Measurements from ENCODE around the gene PLEKHF1.
A peak's percentile ranks its signal among the peaks of the same experiment; 100 is the strongest.

Gene PLEKHF1

DNA sequence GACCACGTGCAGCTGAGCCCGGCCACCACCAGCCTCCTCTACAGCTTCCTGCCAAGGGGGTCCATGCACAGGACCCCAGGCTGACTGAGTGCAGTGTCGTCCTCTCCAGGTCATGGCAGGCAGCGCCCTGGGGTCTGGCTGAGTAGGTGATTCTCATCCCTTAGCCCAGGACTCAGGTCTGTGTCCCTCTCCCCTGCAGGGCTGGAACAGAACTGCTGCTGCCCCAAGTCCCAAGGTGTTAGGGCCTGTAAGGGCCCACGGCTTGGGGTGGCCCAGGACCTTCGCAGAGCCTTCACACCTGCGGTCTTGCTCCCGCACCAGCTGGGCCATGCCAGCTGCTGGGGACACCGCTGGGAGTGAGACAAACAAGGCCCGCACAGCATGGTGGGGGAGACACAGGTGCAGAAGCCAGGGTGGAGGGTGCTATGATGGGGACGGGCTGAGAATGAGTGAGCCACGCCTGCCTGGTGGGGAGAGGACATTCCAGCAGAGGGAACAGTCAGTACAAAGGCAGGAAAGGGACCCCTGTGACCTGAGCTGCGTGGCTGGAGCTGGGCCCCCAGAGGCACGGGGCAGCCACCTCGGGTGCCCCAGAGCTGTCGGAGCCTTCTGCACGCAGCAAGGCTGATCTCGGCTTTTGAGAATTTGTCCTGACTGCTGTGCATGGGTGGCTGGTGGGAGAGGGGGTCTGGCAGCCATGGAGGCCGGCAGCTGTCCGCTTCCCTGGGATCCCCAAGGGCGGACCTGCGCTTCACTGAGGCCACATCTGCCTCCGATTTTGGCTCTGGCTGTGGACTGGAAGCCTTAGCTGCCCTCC, 11.9 kb downstream of the PLEKHF1 start:
- H3K4me3 Mint-ChIP-seq = no peak overlapping the region
- ATAC-seq (no peak), DNase-seq (no peak)
- no peaks in the 10 kb centered on the region for H3K27me3 Mint-ChIP-seq
- H3K27ac Mint-ChIP-seq = peak overlapping the region in 1 of 2 donors; percentile 77
- H3K4me1 Mint-ChIP-seq = peaks cover 91% of the 10 kb centered on the region
- H3K9me3 Mint-ChIP-seq = no peaks in the 10 kb centered on the region

DNA sequence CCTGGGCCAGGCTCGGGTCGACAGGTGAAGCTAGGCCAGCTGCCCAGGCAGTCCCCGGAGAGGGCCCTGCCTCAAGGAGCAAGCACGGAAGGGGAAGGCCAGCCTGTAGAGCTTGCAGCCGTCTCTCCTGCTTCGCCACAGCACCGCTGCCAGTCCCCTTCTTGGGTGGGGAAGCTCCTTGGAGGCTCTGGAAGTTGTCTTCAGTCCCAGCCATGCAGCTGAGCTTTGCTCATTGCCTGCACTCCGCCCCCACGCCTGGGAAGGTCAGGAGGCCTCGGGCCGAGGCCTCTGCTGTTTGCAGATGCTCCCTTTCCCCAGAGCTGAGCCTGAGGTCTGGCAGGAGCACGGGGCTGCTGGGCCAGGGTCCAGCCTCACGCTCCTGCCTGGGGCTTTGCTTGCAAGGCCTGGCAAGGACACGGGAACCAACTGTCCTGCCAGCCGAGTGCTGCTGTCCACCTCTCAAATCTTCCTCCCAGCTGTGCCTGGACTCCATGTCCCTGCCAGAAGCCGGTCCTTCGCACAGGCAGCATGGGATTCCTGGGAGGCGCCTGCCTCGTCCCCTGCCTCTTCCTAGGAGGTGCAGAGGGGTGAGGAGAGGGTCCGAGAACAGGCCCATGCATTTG, 13.3 kb downstream of the PLEKHF1 start:
- Mint-ChIP-seq H3K4me1 (peaks cover 89% of the 10 kb centered on the region), H3K4me3 (no peak overlapping the region), H3K27me3 (no peaks in the 10 kb centered on the region), H3K9me3 (no peaks in the 10 kb centered on the region), H3K27ac (peak overlapping the region in 1 of 2 donors; percentile 31)
- ATAC-seq (no peak), DNase-seq (no peak)

DNA sequence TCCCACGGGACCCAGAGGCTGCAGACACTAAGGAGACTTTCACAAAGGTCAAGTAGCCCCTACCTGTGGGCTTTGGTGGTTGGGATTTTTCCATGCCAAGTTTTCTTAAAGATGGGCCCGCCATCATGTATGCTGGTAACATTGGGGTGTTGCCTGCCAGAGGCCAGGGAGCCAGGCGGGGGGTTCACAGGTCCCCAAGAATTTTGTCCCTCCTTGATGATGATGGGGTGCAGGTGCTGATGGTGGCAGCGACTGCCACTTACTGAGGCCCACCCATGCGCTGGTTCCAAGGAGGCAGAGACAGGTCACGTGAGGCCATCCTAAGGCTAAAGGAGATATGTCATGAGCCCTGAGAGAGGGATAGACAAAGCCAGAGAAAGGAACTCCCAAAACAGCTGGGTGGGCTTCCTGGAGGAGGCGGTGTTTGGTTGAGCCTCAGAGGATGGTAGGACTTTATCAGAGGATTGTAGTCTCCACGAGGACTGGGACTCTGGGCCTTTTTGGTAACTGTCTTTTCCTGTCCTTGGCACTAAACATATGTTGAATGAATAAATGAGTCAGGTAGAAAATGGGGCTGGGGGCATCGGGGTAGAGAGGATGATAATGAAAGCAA, 14.4 kb downstream of the PLEKHF1 start:
- Mint-ChIP-seq H3K27ac (peak overlapping the region; percentile 27 to 92), H3K27me3 (no peaks in the 10 kb centered on the region), H3K4me1 (peaks cover 87% of the 10 kb centered on the region), H3K4me3 (peak overlapping the region; percentile 67 to 68), H3K9me3 (no peaks in the 10 kb centered on the region)
- DNase-seq (no peak), ATAC-seq (no peak)

DNA sequence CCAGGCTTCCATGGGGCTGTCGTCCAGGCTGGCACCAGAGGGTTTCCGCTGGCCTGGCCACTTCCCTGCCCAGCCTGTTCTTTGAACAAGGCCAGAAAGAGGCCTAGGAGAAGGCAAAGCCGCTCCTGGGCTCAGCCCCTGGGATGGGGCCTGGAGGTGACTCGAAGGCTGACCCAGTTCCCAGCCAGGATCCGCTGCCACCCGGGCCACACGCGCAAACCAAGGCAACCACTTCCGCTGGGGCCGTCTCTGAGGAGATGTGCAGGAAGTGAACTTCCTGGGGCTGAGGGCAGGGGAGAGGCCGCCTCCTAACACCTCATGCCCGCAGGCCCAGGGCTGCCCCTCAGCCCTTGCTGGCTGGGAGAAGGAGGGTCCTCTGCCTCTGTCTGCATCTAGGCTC, 15.2 kb downstream of the PLEKHF1 start:
- H3K9me3 Mint-ChIP-seq = no peaks in the 10 kb centered on the region
- peaks cover 86% of the 10 kb centered on the region for H3K4me1 Mint-ChIP-seq
- no peaks in the 10 kb centered on the region for H3K27me3 Mint-ChIP-seq
- ATAC-seq (peak; percentile 94), DNase-seq (peak; percentile 70 to 88)
- peak overlapping the region; percentile 92 to 95 for H3K27ac Mint-ChIP-seq
- H3K4me3 Mint-ChIP-seq = peak overlapping the region; percentile 64 to 66

DNA sequence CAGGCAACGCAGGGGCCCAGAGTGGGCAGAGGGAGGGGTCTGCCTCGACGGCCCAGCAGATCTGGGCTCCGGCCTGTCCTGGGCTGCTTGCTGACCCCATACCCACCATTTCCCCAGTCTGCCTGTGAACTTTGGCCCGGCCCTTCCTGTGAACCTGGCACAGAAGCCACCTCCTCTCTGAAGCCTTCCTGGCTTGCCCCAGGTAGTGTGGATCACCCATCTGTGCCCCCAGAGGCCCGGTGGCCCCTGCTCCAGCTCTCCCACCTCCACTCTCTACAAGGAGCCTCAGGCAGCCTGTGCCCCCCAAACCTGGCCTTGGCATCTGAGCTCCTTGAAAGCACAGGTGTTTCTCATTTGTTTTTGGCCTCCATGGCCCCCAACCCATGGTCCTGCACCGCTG, 15.7 kb downstream of the PLEKHF1 start:
- Mint-ChIP-seq H3K27me3 (no peaks in the 10 kb centered on the region), H3K4me1 (peaks cover 81% of the 10 kb centered on the region), H3K27ac (peak overlapping the region; percentile 92 to 95), H3K9me3 (no peaks in the 10 kb centered on the region), H3K4me3 (peak overlapping the region; percentile 64 to 66)
- ATAC-seq (peak; percentile 8), DNase-seq (no peak)

DNA sequence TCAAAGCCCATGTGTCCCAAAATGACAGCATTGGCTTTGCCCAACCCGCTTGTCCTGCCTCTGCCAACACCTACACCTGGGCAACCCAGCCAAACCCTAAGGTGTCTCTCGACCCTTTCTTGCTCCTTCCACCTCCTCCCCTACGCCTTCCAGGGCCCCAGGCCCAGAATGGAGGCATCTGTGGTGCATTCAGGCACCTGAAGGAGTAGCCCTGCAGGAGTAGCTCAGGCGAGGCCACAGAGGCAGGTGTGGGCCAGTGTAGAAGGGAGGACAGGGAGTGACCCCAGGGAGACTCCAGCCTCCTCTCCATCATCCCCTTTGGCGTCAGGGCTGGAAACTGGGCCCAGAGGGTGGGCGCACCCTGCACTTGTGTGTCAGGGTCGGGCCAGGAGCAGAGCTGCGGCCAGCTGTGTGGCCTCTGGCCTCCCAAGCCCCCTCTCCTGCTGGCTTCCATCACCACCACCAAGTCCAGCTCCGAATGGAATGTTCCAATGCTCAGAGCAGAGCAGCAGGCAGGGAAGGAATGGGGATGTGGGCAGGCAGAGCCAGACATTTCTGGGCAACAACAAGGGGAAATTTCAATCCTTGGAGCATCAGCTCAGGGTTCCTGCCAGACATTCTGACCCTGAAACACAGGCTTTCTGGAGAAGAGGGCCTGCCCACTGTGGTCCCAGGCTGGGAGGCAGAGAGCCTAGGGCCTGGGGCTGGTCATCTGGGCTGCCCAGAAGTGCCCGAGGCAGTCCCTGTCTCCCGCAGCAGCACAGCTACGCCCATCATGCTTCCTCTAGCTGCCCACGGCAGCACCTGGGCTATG, 16.4 kb downstream of the PLEKHF1 start:
- H3K27ac Mint-ChIP-seq = peak overlapping the region; percentile 92 to 95
- H3K4me1 Mint-ChIP-seq = peaks cover 80% of the 10 kb centered on the region
- no peak for DNase-seq
- peak overlapping the region; percentile 64 to 66 for H3K4me3 Mint-ChIP-seq
- H3K9me3 Mint-ChIP-seq = no peaks in the 10 kb centered on the region
- H3K27me3 Mint-ChIP-seq = no peaks in the 10 kb centered on the region
- no peak for ATAC-seq

DNA sequence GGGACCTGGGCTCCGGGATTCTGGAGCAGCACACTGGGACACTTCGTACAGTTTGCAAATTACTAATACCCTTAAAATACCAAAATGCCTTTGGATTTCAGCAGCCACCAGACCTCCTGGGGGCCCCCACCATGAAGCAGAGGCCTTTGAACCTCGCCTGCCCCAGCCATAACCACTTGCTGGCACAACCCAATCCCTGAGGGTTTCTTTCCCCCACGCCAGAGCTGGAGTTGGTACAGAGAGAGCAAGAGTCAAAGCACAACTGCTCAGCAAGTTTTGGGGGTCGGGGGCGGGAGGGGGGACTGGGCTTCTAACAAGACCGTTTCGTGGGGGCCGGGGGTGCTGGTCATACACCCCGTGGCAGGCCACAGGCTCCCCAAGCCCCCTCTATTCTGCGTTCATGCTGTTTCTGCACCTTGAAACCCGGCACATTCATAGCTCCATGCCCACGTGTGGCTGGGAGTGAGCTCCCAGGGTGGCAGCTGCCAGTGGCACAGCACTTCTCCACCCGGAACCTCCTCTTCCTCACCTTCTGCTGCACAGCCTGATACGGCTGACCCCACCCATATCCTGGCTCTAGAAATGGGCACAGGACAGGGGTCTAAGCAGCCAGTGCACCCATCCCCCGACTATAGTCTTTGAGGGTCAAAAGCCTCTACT, 17.1 kb downstream of the PLEKHF1 start:
- ATAC-seq = no peak
- H3K4me1 Mint-ChIP-seq = peaks cover 79% of the 10 kb centered on the region
- peak overlapping the region in 1 of 2 donors; percentile 34 for H3K27ac Mint-ChIP-seq

DNA sequence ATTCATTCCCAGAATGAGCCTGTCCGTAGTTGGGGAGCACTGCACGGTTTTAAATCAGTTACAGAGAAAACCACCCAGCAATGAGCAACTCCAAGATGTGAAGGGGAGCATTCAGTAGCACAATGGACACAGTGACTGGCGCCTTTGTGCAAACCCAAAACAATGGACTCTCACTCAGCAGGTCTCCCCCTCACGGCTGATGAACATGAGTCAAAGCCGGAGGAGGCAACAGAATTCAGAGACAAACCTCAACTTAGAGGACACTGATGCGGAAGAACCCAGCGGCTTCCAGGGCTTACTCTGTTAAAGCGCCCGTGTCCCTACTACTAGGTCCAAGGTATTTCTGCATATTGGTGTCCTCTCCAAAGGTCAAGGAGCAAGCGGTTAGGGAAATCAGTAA, 17.7 kb downstream of the PLEKHF1 start:
- H3K4me1 Mint-ChIP-seq = peaks cover 79% of the 10 kb centered on the region

More for the DNA sequence above, 17.1 kb downstream of the PLEKHF1 start:
- Mint-ChIP-seq H3K4me3 (no peak overlapping the region), H3K27me3 (no peaks in the 10 kb centered on the region), H3K9me3 (no peaks in the 10 kb centered on the region)
- DNase-seq = no peak

DNA sequence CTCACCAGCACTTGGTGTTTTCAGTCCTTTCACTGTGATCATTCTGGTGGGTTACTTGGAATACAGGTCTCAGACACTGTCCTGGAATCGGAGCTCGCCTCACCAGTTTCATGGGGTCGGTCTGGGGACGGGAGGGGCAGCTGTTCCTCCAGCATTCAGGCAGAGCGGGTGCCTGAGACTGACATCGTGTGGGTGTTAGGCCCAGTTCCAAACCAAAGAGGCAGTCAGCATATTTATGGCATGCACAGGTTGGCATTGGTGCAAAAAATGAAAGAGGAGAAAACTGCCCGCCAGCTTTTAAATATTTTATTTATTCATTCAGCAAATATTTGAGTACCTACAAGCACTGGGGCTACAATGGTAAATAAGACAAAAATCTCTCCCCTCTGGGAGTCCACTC, 20.1 kb downstream of the PLEKHF1 start:
- no peak overlapping the region for H3K4me3 Mint-ChIP-seq
- ATAC-seq (no peak), DNase-seq (no peak)
- H3K4me1 Mint-ChIP-seq = peaks cover 75% of the 10 kb centered on the region
- peaks cover 5 to 7% of the 10 kb centered on the region in 2 donors for H3K9me3 Mint-ChIP-seq
- H3K27me3 Mint-ChIP-seq = no peaks in the 10 kb centered on the region
- no peak overlapping the region for H3K27ac Mint-ChIP-seq

More for the DNA sequence above, 17.7 kb downstream of the PLEKHF1 start:
- H3K4me3 Mint-ChIP-seq = no peak overlapping the region
- ATAC-seq (no peak), DNase-seq (no peak)
- no peaks in the 10 kb centered on the region for H3K9me3 Mint-ChIP-seq
- no peak overlapping the region for H3K27ac Mint-ChIP-seq
- no peaks in the 10 kb centered on the region for H3K27me3 Mint-ChIP-seq

DNA sequence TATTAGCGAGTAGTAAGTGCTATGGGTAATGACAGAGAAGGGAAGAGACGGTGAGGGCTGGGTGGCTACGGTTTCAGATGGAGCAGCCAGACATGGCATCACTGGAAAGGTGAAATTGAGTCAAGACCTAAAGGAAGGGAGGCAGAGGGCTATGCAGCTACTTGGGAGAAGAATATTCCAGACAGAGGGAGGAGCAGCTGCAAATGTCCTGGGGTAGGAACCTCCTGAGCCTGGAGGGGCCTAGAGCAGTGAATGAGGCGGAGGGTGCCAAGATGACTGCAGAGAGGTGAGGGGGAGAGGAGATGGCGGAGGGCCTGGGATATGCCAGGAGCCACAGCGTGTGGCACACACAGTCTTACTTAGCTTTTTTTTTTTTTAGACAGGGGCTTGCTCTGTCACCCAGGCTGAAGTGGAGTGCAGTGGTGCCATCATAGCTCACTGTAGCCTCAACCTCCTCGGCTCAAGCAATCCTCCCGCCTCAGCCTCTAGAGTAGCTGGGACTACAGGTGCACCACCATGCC, 21.1 kb downstream of the PLEKHF1 start:
- peak overlapping the region; percentile 50 to 85 for H3K27ac Mint-ChIP-seq
- H3K4me3 Mint-ChIP-seq = no peak overlapping the region
- DNase-seq (no peak), ATAC-seq (no peak)
- no peaks in the 10 kb centered on the region for H3K27me3 Mint-ChIP-seq
- peaks cover 75% of the 10 kb centered on the region for H3K4me1 Mint-ChIP-seq
- H3K9me3 Mint-ChIP-seq = peaks cover 5 to 7% of the 10 kb centered on the region in 2 donors

DNA sequence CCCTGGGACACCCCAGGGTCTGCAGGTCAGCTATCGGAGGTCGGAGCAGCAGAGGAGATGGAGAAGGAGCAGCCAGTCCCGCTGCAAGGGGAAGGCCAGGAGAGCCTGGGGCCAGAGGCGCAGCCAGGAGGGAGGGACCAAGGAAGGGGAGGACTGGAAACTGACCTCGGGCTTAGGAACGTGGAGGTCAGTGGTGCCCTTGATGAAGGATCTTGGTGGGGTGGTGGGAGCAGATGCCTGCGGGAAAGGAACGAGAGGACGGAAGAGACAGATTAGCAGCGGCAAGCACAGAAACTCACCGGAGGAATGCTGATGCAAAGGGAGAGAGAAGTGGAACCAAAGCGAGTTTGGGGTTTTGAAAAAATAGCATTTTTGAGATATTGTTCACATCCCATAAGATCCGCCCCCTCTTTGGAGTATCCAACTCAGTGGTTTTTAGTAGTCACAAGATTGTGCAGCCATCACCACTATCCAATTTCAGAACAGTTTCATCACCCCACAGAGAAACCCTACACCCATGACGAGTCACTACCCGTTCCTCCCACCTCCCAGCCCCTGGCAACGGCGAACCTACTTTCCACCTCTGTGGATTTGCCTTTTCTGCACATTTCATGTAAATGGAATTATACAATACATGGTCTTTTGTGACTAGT, 22.1 kb downstream of the PLEKHF1 start:
- DNase-seq (peak; percentile 50 to 73), ATAC-seq (peak; percentile 95)
- H3K9me3 Mint-ChIP-seq = peaks cover 5 to 7% of the 10 kb centered on the region in 2 donors
- H3K4me1 Mint-ChIP-seq = peaks cover 65% of the 10 kb centered on the region
- peak overlapping the region; percentile 29 to 33 for H3K4me3 Mint-ChIP-seq
- H3K27ac Mint-ChIP-seq = peak overlapping the region; percentile 94 to 96
- no peaks in the 10 kb centered on the region for H3K27me3 Mint-ChIP-seq

DNA sequence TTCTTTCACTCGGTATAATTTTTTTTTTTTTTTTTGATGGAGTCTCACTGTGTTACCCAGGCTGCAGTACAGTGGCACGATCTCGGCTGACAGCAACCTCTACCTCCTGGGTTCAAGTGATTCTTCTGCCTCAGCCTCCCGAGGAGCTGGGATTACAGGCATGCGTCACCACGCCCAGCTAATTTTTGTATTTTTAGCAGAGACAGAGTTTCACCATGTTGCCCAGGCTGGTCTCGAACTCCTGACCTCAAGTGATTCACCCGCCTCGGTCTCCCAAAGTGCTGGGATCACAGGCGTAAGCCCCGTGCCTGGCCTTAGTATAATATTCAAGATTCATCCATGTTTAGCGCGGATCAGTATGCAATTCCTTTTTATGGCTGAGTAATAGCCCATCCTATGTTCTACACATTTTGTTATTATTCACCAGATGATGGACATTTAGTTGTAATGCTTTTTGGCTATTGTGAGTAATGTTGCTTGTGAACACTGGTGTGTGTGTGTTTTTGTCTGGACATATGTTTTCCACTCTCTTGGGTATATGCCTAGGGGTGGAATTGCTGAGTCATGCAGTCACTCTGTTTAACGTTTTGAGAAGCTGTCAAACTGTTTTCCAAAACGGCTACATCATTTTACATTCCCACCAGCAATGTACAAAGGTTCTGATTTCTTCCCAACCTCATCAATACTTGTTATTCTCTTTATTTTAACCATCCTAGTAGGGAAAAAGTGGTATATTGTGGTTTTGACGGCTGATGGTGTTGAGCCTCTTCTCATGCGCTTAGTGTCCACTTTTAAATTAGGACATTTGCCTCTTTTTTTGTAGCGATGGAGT, 22.9 kb downstream of the PLEKHF1 start:
- H3K27me3 Mint-ChIP-seq = no peaks in the 10 kb centered on the region
- peaks cover 5 to 7% of the 10 kb centered on the region in 2 donors for H3K9me3 Mint-ChIP-seq
- no peak for DNase-seq
- peaks cover 58% of the 10 kb centered on the region for H3K4me1 Mint-ChIP-seq
- peak overlapping the region in 1 of 2 donors; percentile 29 for H3K4me3 Mint-ChIP-seq
- no peak for ATAC-seq
- H3K27ac Mint-ChIP-seq = peak overlapping the region; percentile 94 to 96

DNA sequence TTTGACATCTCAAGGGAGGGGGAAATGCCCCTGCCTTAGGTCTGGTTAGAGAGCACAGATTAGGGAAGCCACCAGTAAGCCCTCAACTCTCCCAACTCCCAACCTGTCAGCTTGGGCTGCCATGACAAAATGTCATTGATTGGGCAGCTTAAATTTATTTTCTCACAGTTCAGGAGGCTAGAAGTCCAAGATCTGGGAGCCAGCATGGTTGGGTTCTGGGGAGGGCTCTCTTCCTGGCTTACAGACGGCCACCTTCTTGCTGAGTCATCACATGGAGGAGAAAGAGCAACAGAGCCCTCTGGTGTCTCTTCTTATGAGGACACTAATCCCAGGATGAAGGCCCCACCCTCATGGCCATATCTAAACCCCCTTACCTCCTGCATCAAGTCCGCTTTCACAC, 25.6 kb downstream of the PLEKHF1 start:
- H3K27me3 Mint-ChIP-seq = no peaks in the 10 kb centered on the region
- H3K4me3 Mint-ChIP-seq = no peak overlapping the region
- ATAC-seq (peak; percentile 58), DNase-seq (peak; percentile 47 to 64)
- H3K9me3 Mint-ChIP-seq = peaks cover 5 to 14% of the 10 kb centered on the region in 2 donors
- peak overlapping the region in 1 of 2 donors; percentile 49 for H3K27ac Mint-ChIP-seq
- peaks cover 62% of the 10 kb centered on the region for H3K4me1 Mint-ChIP-seq
